Measurements from ENCODE around the gene DTNBP1.

DNA sequence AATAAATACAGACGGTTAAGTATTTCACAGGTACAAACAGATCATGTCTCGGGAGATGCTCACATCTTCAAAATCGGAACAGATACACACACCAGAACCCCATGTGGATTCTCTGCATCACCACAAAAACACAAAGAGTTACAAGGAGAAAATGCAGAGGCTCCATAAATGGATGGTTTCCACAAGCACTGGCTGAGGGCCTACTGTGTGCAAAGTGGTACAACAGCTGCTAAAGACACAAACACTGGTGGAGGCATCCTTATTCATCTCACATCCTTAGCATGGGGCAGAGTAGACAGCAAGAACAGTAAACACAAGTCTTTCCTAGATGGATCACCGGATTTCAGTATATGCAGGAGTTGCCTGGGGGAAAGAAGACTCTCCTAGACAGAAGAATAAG is 88.8 kb downstream of the DTNBP1 start:
- TF ChIP-seq EZH2 (IDR thresholded peaks at IDR 0.05; ENCODE audit: low read depth, low read length, severe bottlenecking) (no peak), GABPA (IDR thresholded peaks at IDR 0.05; ENCODE audit: borderline replicate concordance, insufficient read depth, low read length) (no peak), BACH1 (IDR thresholded peaks at IDR 0.05; ENCODE audit: low read length) (no peak), JUN (IDR thresholded peaks at IDR 0.05; ENCODE audit: low read depth, low read length) (no peak), TBP (IDR thresholded peaks at IDR 0.05; ENCODE audit: low read depth, low read length) (no peak), POLR2A (IDR thresholded peaks at IDR 0.05; ENCODE audit: control extremely low read depth in 1 of 2, low read depth in 2 of 2, low read length in 2 of 2) (no peak), POLR2AphosphoS5 (IDR thresholded peaks at IDR 0.05; ENCODE audit: low read depth, low read length) (no peak), GTF2F1 (IDR thresholded peaks at IDR 0.05; ENCODE audit: borderline replicate concordance, low read depth, low read length) (no peak), TEAD4 (IDR thresholded peaks at IDR 0.05; ENCODE audit: low read depth, low read length) (no peak), CREB1 (IDR thresholded peaks at IDR 0.05) (no peak), EP300 (IDR thresholded peaks at IDR 0.05; ENCODE audit: borderline replicate concordance in 1 of 2, low read depth in 2 of 2, low read length in 2 of 2) (no peak), RAD21 (IDR thresholded peaks at IDR 0.05 in 1 of 2, conservative IDR thresholded peaks at IDR 0.05 in 1 of 2; ENCODE audit: low read depth in 2 of 2, low read length in 2 of 2) (no peak)
- TF ChIP-seq, protein P1, sequence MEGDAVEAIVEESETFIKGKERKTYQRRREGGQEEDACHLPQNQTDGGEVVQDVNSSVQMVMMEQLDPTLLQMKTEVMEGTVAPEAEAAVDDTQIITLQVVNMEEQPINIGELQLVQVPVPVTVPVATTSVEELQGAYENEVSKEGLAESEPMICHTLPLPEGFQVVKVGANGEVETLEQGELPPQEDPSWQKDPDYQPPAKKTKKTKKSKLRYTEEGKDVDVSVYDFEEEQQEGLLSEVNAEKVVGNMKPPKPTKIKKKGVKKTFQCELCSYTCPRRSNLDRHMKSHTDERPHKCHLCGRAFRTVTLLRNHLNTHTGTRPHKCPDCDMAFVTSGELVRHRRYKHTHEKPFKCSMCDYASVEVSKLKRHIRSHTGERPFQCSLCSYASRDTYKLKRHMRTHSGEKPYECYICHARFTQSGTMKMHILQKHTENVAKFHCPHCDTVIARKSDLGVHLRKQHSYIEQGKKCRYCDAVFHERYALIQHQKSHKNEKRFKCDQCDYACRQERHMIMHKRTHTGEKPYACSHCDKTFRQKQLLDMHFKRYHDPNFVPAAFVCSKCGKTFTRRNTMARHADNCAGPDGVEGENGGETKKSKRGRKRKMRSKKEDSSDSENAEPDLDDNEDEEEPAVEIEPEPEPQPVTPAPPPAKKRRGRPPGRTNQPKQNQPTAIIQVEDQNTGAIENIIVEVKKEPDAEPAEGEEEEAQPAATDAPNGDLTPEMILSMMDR (IDR thresholded peaks at IDR 0.05; ENCODE audit: control extremely low read depth in 1 of 3, insufficient read depth in 1 of 3, low read depth in 1 of 3, low read length in 3 of 3), result no peak
